Measurements from ENCODE around the gene CACNA1B. TPM values are rescaled to one million over a fixed set of nuclear protein-coding genes. Genes with fewer than 3 reads are reported as not detected.

The CACNA1B gene
- total RNA-seq, 1 experiment from 2014 or later: 7.8 TPM

GRCh38 chr9:138112090-138112748, 234.6 kb downstream of the CACNA1B start:
- Histone ChIP-seq H3K14ac (ENCODE audit: insufficient read depth, low read length) (no peak overlapping the region), H2BK5ac (ENCODE audit: insufficient read length, low read length) (no peak overlapping the region), H3K9me3 (ENCODE audit: control insufficient read depth, low read depth, low read length) (peaks cover 3% of the 10 kb centered on the region), H3K23me2 (ENCODE audit: insufficient read length, low read depth, low read length, poor library complexity, severe bottlenecking) (no peaks in the 10 kb centered on the region), H3K56ac (ENCODE audit: insufficient read length, low read depth, low read length) (no peak overlapping the region), H3K4me2 (ENCODE audit: insufficient read depth, insufficient read length, low read length) (no peak overlapping the region), H2BK12ac (ENCODE audit: insufficient read length, low read depth, low read length) (no peak overlapping the region), H3K4me1 (ENCODE audit: insufficient read depth, low read length) (no peaks in the 10 kb centered on the region), H2BK120ac (ENCODE audit: low read depth, low read length, poor library complexity, severe bottlenecking) (no peak overlapping the region), H4K5ac (ENCODE audit: insufficient read length, low read depth, low read length) (no peak overlapping the region), H3K18ac (ENCODE audit: insufficient read length, low read depth, low read length) (no peak overlapping the region), H3K23ac (ENCODE audit: insufficient read length, low read depth, low read length) (no peak overlapping the region), H4K91ac (ENCODE audit: insufficient read length, low read depth, low read length) (no peak overlapping the region), H3K79me2 (ENCODE audit: insufficient read depth, low read length) (no peaks in the 10 kb centered on the region), H2AK5ac (ENCODE audit: insufficient read length, low read length) (no peak overlapping the region), H3K27me3 (ENCODE audit: insufficient read depth, low read length) (no peaks in the 10 kb centered on the region), H3K27ac (ENCODE audit: insufficient read length, low read depth, low read length) (no peak overlapping the region), H4K8ac (replicated peaks; ENCODE audit: insufficient read length, low read depth, low read length) (no peak overlapping the region), H2BK20ac (ENCODE audit: low read depth, low read length, poor library complexity, severe bottlenecking) (no peak overlapping the region), H3K79me1 (ENCODE audit: insufficient read depth, low read depth, low read length, poor library complexity, severe bottlenecking) (no peaks in the 10 kb centered on the region), H3K9ac (ENCODE audit: extremely low read depth, insufficient read length, low read length) (no peak overlapping the region), H2AFZ (ENCODE audit: low read length) (no peak overlapping the region), H4K20me1 (ENCODE audit: control insufficient read depth, insufficient read depth, insufficient read length) (no peaks in the 10 kb centered on the region), H3K4ac (ENCODE audit: low read depth, low read length) (no peak overlapping the region), H2BK15ac (ENCODE audit: low read depth, low read length) (no peak overlapping the region), H3T11ph (ENCODE audit: low read length) (no peak overlapping the region)
- no peak overlapping the region for H3K27ac Mint-ChIP-seq
- DNase-seq: peak; percentile 11
- no CpG with 5 or more reads among the region's 16 CpGs for WGBS (ENCODE audit: extremely low coverage, insufficient read length, low lambda C conversion rate)
- H3K9me3 Mint-ChIP-seq: peaks cover 29 to 82% of the 10 kb centered on the region in 2 experiments
- peaks cover 13% of the 10 kb centered on the region for H3K27me3 Mint-ChIP-seq (ENCODE audit: low read depth)
- H3K36me3 Mint-ChIP-seq (ENCODE audit: insufficient read depth in 1 of 3, low read depth in 3 of 3): peaks cover 15 to 45% (median 21%) of the 10 kb centered on the region in 3 experiments
- H3K4me1 Mint-ChIP-seq: no peaks in the 10 kb centered on the region
- no peak overlapping the region for H3K4me3 Mint-ChIP-seq
- no peak for TF ChIP-seq CTCF (conservative IDR thresholded peaks at IDR 0.05)
